Suprapubic skin (tissue), 4 donors: ENCODE data around the gene GNAQ.
A peak's percentile ranks its signal among the peaks of the same experiment; 100 is the strongest.

Source experiments
- CTCF ChIP-seq, 2 donors: fragments of 200-600 bp in 1 of 2; fragments of 450-650 bp in 1 of 2; sonication (generic) in 1 of 2; IDR thresholded peaks; one replicate each; pipeline ENCODE4 v1.5.1; 2016 to 2019; ENCODE audit warnings: antibody characterized with exemption in 2 of 2, mild to moderate bottlenecking in 1 of 2, moderate library complexity in 1 of 2
- EP300 ChIP-seq: sonication (generic); formaldehyde crosslinking; IDR thresholded peaks from one replicate; pipeline ENCODE4 v1.6.1; 2017; ENCODE audit warnings: antibody characterized with exemption
- POLR2A ChIP-seq, 2 donors: fragments of 450-650 bp; IDR thresholded peaks; one replicate each; pipeline ENCODE4 v1.6.1; 2017; ENCODE audit warnings: antibody characterized with exemption in 2 of 2, mild to moderate bottlenecking in 2 of 2, moderate library complexity in 2 of 2
- POLR2AphosphoS5 ChIP-seq, 3 donors: sonication (generic); formaldehyde crosslinking; IDR thresholded peaks; one replicate each; pipeline ENCODE4 v1.6.1; 2017; ENCODE audit warnings: antibody characterized with exemption in 3 of 3

DNA sequence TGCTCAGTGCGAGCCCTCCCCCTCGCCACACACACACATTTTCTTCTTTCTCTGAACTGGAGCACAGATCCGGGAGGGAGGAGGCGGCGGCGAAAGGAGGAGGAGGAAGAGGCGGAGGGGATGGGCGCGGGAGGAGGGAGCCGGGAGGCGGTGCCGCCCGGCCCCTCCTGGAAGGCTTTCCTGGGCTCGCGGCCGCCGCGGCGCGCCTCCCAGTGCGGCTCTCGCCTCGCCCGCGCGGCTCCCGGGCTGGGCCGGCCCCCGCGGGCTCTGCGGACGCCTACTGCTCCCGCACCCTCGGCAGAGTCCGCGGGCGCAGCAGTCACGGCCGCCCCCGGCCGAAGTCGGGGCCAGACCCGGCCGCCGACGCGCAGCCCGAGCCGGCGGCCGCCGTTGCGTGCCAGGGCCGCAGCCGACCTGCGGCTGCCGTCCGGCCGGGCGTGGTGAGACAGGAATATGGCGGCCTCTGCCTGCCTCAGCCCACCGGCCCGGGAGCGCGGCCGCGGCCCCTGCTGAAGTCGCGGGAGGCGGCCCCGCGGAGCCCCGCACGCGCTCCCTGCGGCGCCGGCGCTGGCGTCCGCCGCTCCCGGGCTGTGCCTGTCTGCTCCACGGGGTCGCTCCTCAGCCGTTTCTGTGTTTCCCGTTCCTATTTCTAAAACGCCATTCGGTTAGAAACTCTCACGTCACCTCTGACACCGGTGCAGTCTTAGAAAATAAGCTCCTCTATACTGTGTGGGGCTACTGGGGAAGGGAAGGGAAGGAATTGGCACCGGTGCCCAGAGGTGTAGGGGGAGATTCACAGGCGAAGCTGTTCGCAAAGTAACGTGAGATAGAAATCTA is 500 bp upstream of the GNAQ start:
- TF ChIP-seq EP300 (no peak), POLR2AphosphoS5 (IDR thresholded peaks at IDR 0.05) (peak in 1 of 3 donors; percentile 60), CTCF (IDR thresholded peaks at IDR 0.05) (no peak), POLR2A (IDR thresholded peaks at IDR 0.05) (peak; percentile 43 to 87)
